ENCODE results near the gene HSPA14. TPM values are rescaled to one million over a fixed set of nuclear protein-coding genes. Genes with fewer than 3 reads are reported as not detected.
"Not testable (repeated sequence)": the region's sequence is repeated elsewhere in the genome, so short reads cannot be mapped to it uniquely, and the experiment has no call there.

The HSPA14 gene
- total RNA-seq, 3 donors from 2014 or later: 9.3 to 16.7 (median 16.4) TPM

- DNase-seq (ENCODE audit: low spot score in 2 of 2): no peak
- Histone ChIP-seq H3K4me1 (no peaks in the 10 kb centered on the region), H3K36me3 (no peaks in the 10 kb centered on the region), H3K4me3 (no peak overlapping the region), H3K9me3 (no peaks in the 10 kb centered on the region), H3K27me3 (no peaks in the 10 kb centered on the region), H3K27ac (no peak overlapping the region)
- intact Hi-C loops (cut with DNase I; ENCODE audit: low total_unique reads): no loop called here
- TF ChIP-seq POLR2AphosphoS5 (IDR thresholded peaks at IDR 0.05) (no peak), POLR2A (IDR thresholded peaks at IDR 0.05) (no peak)
Observed at GRCh38 chr10:14906765-14907164, 68.7 kb downstream of the HSPA14 start.

GRCh38 chr10:14907591-14907990 lies 69.5 kb downstream of the HSPA14 start:
- intact Hi-C loops (cut with DNase I; ENCODE audit: low total_unique reads): not testable (repeated sequence)

GRCh38 chr10:14909101-14909500 lies 71.0 kb downstream of the HSPA14 start:
- H3K27me3 ChIP-seq: no peaks in the 10 kb centered on the region
- no peak for TF ChIP-seq POLR2A (IDR thresholded peaks at IDR 0.05)
- no peak for TF ChIP-seq POLR2AphosphoS5 (IDR thresholded peaks at IDR 0.05)
- TF ChIP-seq CTCF (IDR thresholded peaks at IDR 0.05): no peak
- DNase-seq (ENCODE audit: low spot score in 2 of 2): no peak
- no peak overlapping the region for H3K27ac ChIP-seq
- intact Hi-C loops (cut with DNase I; ENCODE audit: low total_unique reads): no loop called here
- H3K9me3 ChIP-seq: no peaks in the 10 kb centered on the region
- no peak overlapping the region for H3K4me3 ChIP-seq
- H3K4me1 ChIP-seq: no peaks in the 10 kb centered on the region
- H3K36me3 ChIP-seq: no peaks in the 10 kb centered on the region

More at GRCh38 chr10:14907591-14907990, 69.5 kb downstream of the HSPA14 start:
- H3K27me3 ChIP-seq; DNase-seq (ENCODE audit: low spot score in 2 of 2); H3K9me3 ChIP-seq; H3K4me3 ChIP-seq; H3K4me1 ChIP-seq; H3K36me3 ChIP-seq; H3K27ac ChIP-seq: not testable (repeated sequence)

- no peak for TF ChIP-seq CTCF (IDR thresholded peaks at IDR 0.05)
- TF ChIP-seq POLR2A (IDR thresholded peaks at IDR 0.05): no peak
- TF ChIP-seq POLR2AphosphoS5 (IDR thresholded peaks at IDR 0.05): no peak
- no peak for DNase-seq (ENCODE audit: low spot score in 2 of 2)
- Histone ChIP-seq H3K27ac (no peak overlapping the region), H3K9me3 (no peaks in the 10 kb centered on the region), H3K27me3 (no peaks in the 10 kb centered on the region), H3K4me1 (no peaks in the 10 kb centered on the region), H3K4me3 (no peak overlapping the region), H3K36me3 (no peaks in the 10 kb centered on the region)
- intact Hi-C loops (cut with DNase I; ENCODE audit: low total_unique reads): no loop called here
Observed at GRCh38 chr10:14910953-14911352, 72.8 kb downstream of the HSPA14 start.

- TF ChIP-seq CTCF (IDR thresholded peaks at IDR 0.05) (no peak), POLR2A (IDR thresholded peaks at IDR 0.05) (no peak), POLR2AphosphoS5 (IDR thresholded peaks at IDR 0.05) (no peak)
- no peak overlapping the region for H3K4me3 ChIP-seq
- no peaks in the 10 kb centered on the region for H3K36me3 ChIP-seq
- intact Hi-C loops (cut with DNase I; ENCODE audit: low total_unique reads): no loop called here
- no peak overlapping the region for H3K27ac ChIP-seq
- H3K9me3 ChIP-seq: peaks cover 0 to 8% of the 10 kb centered on the region in 2 donors
- H3K27me3 ChIP-seq: no peaks in the 10 kb centered on the region
- DNase-seq (ENCODE audit: low spot score in 2 of 2): no peak
- no peaks in the 10 kb centered on the region for H3K4me1 ChIP-seq
Observed at GRCh38 chr10:14911801-14912200, 73.7 kb downstream of the HSPA14 start.

- Histone ChIP-seq H3K4me3 (no peak overlapping the region), H3K4me1 (no peaks in the 10 kb centered on the region), H3K27me3 (no peaks in the 10 kb centered on the region), H3K9me3 (peaks cover 6 to 26% of the 10 kb centered on the region in 2 donors), H3K36me3 (peaks cover 5% of the 10 kb centered on the region), H3K27ac (no peak overlapping the region)
- no peak for DNase-seq (ENCODE audit: low spot score in 2 of 2)
- intact Hi-C loops (cut with DNase I; ENCODE audit: low total_unique reads): no loop called here
- no peak for TF ChIP-seq POLR2A (IDR thresholded peaks at IDR 0.05)
- no peak for TF ChIP-seq CTCF (IDR thresholded peaks at IDR 0.05)
- no peak for TF ChIP-seq POLR2AphosphoS5 (IDR thresholded peaks at IDR 0.05)
Observed at GRCh38 chr10:14916600-14916999, 78.5 kb downstream of the HSPA14 start.
